K562 (cell line): ENCODE measurements around the gene AKAP12. TPM values are rescaled to one million over a fixed set of nuclear protein-coding genes. Genes with fewer than 3 reads are reported as not detected.
"Not testable (repeated sequence)": the region's sequence is repeated elsewhere in the genome, so short reads cannot be mapped to it uniquely, and the experiment has no call there.

Experiments
- ATAC-seq: fragments of 200-7000 bp; cut with Tn5 transposase; 3 replicates; pipeline ENCODE4 v1.9.1; 2020; ENCODE audit warnings: moderate library complexity
- BruUV-seq: library from RNA; stranded (reverse); fragments of 400-500 nt; replicated peaks from 2 replicates; lab custom pipeline; 2021; lab: Mats Ljungman, UMichigan
- CTCF ChIA-PET: fragments of 300-600 bp; formaldehyde crosslinking; extraction: SDS; loops from one replicate; lab custom pipeline; 2021; ENCODE audit warnings: low intra/inter-chr PET ratio; lab: Yijun Ruan, JAX
- POLR2A ChIA-PET: fragments of 300-600, 350-650 bp; sonication (Branson Sonifier 250); formaldehyde crosslinking; extraction: SDS; loops from one replicate; lab custom pipeline; 2021; ENCODE audit warnings: antibody characterized with exemption, inconsistent platforms; lab: Yijun Ruan, JAX
- DNase-seq, 4 experiments: peaks; one replicate each; pipeline versions ENCODE4 v3.0.0 to v3.0.0-alpha.2; 2011 to 2018; ENCODE audit warnings: low spot score in 3 of 4, mixed read lengths in 3 of 4; ENCODE audit errors: extremely low read depth in 1 of 4
- FAIRE-seq: peaks from 2 replicates; lab custom pipeline; 2011; peaks lifted over from hg19 to GRCh38; lab: Jason Lieb, UNC
- H2AFZ ChIP-seq: 2 replicates; pipeline ENCODE4 v1.6.0; 2011; ENCODE audit warnings: low read depth, low read length, control low read depth, inconsistent platforms
- H3K27ac ChIP-seq: fragments of 200-600 bp; 3 replicates; pipeline ENCODE4 v1.8.0; 2011; ENCODE audit warnings: low read depth, mild to moderate bottlenecking, control low read depth, inconsistent platforms, low read length, moderate library complexity, mixed read lengths; ENCODE audit errors: extremely low read depth
- H3K27me3 ChIP-seq, 2 experiments: fragments of 300-600 bp in 1 of 2; 2 replicates in 1 of 2; 3 replicates in 1 of 2; pipeline versions ENCODE4 v1.6.0 to v1.8.0; 2011; ENCODE audit warnings: inconsistent platforms in 2 of 2, low read length in 2 of 2, mild to moderate bottlenecking in 1 of 2, mixed read lengths in 1 of 2, moderate library complexity in 1 of 2; ENCODE audit not compliant: control insufficient read depth in 2 of 2, insufficient read depth in 2 of 2
- H3K36me3 ChIP-seq: fragments of 300-600 bp; 3 replicates; pipeline ENCODE4 v1.8.0; 2011; ENCODE audit warnings: mild to moderate bottlenecking, low read length, inconsistent platforms; ENCODE audit not compliant: control insufficient read depth, insufficient read depth
- H3K4me1 ChIP-seq, 2 experiments: fragments of 200-600 bp in 1 of 2; replicated peaks in 1 of 2; 2 replicates in 1 of 2; 3 replicates in 1 of 2; pipeline versions ENCODE4 v1.5.1 to v1.8.0; 2011; ENCODE audit warnings: inconsistent platforms in 2 of 2, low read length in 2 of 2, mild to moderate bottlenecking in 1 of 2, mixed read lengths in 1 of 2, moderate library complexity in 1 of 2; ENCODE audit not compliant: control insufficient read depth in 2 of 2, insufficient read depth in 2 of 2
- H3K4me2 ChIP-seq: 2 replicates; pipeline ENCODE4 v1.6.1; 2011; ENCODE audit warnings: low read length, control low read depth, inconsistent platforms, mixed read lengths; ENCODE audit not compliant: insufficient read depth
- H3K4me3 ChIP-seq: fragments of 200-600 bp; sonication (generic), shearing (Covaris generic); 2 replicates; pipeline ENCODE4 v1.5.1; 2016; ENCODE audit warnings: control low read depth, inconsistent platforms
- H3K79me2 ChIP-seq: fragments of 200-600 bp; 3 replicates; pipeline ENCODE4 v1.8.0; 2011; ENCODE audit warnings: low read length, inconsistent platforms; ENCODE audit not compliant: control insufficient read depth, insufficient read depth
- H3K9ac ChIP-seq, 2 experiments: 2 replicates each; pipeline versions ENCODE4 v1.6.0 to v1.6.1; 2011; ENCODE audit warnings: low read depth in 2 of 2, low read length in 2 of 2, control low read depth in 1 of 2, inconsistent platforms in 1 of 2, mild to moderate bottlenecking in 1 of 2, mixed read lengths in 1 of 2; ENCODE audit not compliant: insufficient read depth in 1 of 2
- H3K9me1 ChIP-seq: one replicate; pipeline ENCODE4 v1.6.0; 2011; ENCODE audit warnings: inconsistent platforms, mild to moderate bottlenecking, low read length, moderate library complexity; ENCODE audit not compliant: control insufficient read depth, insufficient read depth
- H3K9me3 ChIP-seq: replicated peaks from 2 replicates; pipeline ENCODE4 v1.5.1; 2011; ENCODE audit warnings: low read depth, low read length, inconsistent platforms; ENCODE audit not compliant: control insufficient read depth, insufficient read depth
- H4K20me1 ChIP-seq: replicated peaks from 2 replicates; pipeline ENCODE4 v1.6.1; 2011; ENCODE audit warnings: low read length, inconsistent platforms, mixed read lengths; ENCODE audit not compliant: control insufficient read depth, insufficient read depth
- C11orf30 ChIP-seq: fragments of 450-650 bp; IDR thresholded peaks from 2 replicates; pipeline ENCODE4 v1.6.1; 2016; ENCODE audit warnings: low read depth, mild to moderate bottlenecking
- CBFA2T3 ChIP-seq: fragments of 450-650 bp; IDR thresholded peaks from 2 replicates; pipeline ENCODE4 v1.6.1; 2017
- CTCF ChIP-seq, 3 experiments: IDR thresholded peaks in 2 of 3; conservative IDR thresholded peaks in 1 of 3; 2 replicates each; pipeline ENCODE4 v1.5.1; 2011 to 2012; ENCODE audit warnings: low read length in 3 of 3, mild to moderate bottlenecking in 3 of 3, control low read depth in 2 of 3, improper control_type of control experiment in 1 of 3, inconsistent platforms in 1 of 3, low read depth in 1 of 3, mixed read lengths in 1 of 3, moderate library complexity in 1 of 3; ENCODE audit not compliant: insufficient read depth in 2 of 3
- NCOA2 ChIP-seq, 2 experiments: fragments of 450-650 bp; IDR thresholded peaks; 2 replicates each; pipeline ENCODE4 v1.6.1; 2018; ENCODE audit warnings: mild to moderate bottlenecking in 2 of 2, moderate library complexity in 1 of 2; ENCODE audit not compliant: partially characterized antibody in 2 of 2
- ZNF140 ChIP-seq: fragments of 250-450 bp; sonication (Bioruptor Pico); IDR thresholded peaks from 2 replicates; pipeline ENCODE4 v1.8.0; 2021; ENCODE audit warnings: moderate library complexity, mild to moderate bottlenecking, inconsistent platforms
- ZNF282 ChIP-seq: sonication (generic); formaldehyde crosslinking; IDR thresholded peaks from 2 replicates; pipeline ENCODE4 v1.8.1; 2023; ENCODE audit warnings: missing genetic modification reagents
- ZNF316 ChIP-seq: fragments of 450-650 bp; IDR thresholded peaks from 2 replicates; pipeline ENCODE4 v1.6.1; 2016
- WGBS: fragments of 100-300 bp; shearing (Covaris generic); methylation state at CpG from one replicate; pipeline ENCODE4 v1.1.6; 2016; ENCODE audit warnings: low coverage, mixed read lengths; ENCODE audit not compliant: insufficient coverage; ENCODE audit errors: missing lambda C conversion rate; 5-methylcytosine and 5-hydroxymethylcytosine counted together
- in situ Hi-C: fragments of 300-500 bp; cut with MboI; formaldehyde crosslinking; loops from 4 replicates; pipeline ENCODE4 v1.15.0; 2018; ENCODE audit warnings: inconsistent platforms, mixed read lengths
- intact Hi-C: fragments of 100-400 bp; cut with micrococcal nuclease; formaldehyde crosslinking; loops from 2 replicates; pipeline ENCODE4 v1.14.2; 2022
- polyA plus RNA-seq, 8 experiments: library from polyadenylated mRNA; depleted of rRNA in 4 of 8; stranded (reverse) in 5 of 8; unstranded in 3 of 8; fragments of >200 nt; fragmentation: Nextera tagmentation in 2 of 8; fragmentation: Illumina TruSeq in 1 of 8; extraction: Ambion mirVana in 2 of 8; extraction: Trizol in 1 of 8; gene quantifications; 2 replicates each; pipeline versions ENCODE4 v1.2.1 to v1.2.3, GENCODE V29; 2011 to 2014; ENCODE audit warnings: inconsistent platforms in 1 of 8, missing spikeins in 1 of 8
- total RNA-seq, 7 experiments: library from RNA; depleted of rRNA in 6 of 7; stranded (reverse); fragments of >200 nt in 6 of 7; fragmentation: Illumina TruSeq in 2 of 7; extraction: Trizol in 2 of 7; gene quantifications; 2 replicates each; pipeline versions ENCODE4 v1.2.1 to v1.2.3, GENCODE V29; 2011 to 2021; ENCODE audit warnings: low replicate concordance in 1 of 7

The AKAP12 gene
- total and polyA plus RNA-seq, 9 of the 15 experiments (the other 6 are each of a cell fraction or from before 2014, with no cell fraction given) = 0.08 to 2.0 (median 0.62) TPM

GRCh38 chr6:151380848-151381205 lies 141.1 kb downstream of the AKAP12 start:
- ATAC-seq = peak; percentile 24
- no peaks in the 10 kb centered on the region for H3K27me3 ChIP-seq
- H3K9me3 ChIP-seq = no peaks in the 10 kb centered on the region
- H3K36me3 ChIP-seq = peaks cover 7% of the 10 kb centered on the region; the same call in 1 of the 3 replicates
- TF ChIP-seq CTCF (IDR thresholded peaks at IDR 0.05 in 2 of 3, conservative IDR thresholded peaks at IDR 0.05 in 1 of 3; ENCODE audit: insufficient read depth in 2 of 3, low read depth in 1 of 3, low read length in 3 of 3) (0 out of 6 replicates have a peak, but pooled peaks of 1 of the 3 experiments have one; percentile 1), ZNF282 (CRISPR knock-in tag) (no peak)
- TF ChIP-seq, all 486 proteins: peak for 1
- Histone ChIP-seq H3K4me3 (no peak overlapping the region), H2AFZ (no peak overlapping the region; the same call in 1 of the 2 replicates), H4K20me1 (no peaks in the 10 kb centered on the region), H3K79me2 (peaks cover 57% of the 10 kb centered on the region), H3K4me1 (peaks cover 3 to 15% of the 10 kb centered on the region in 2 experiments; a peak in 4 of 5 replicates), H3K4me2 (no peak overlapping the region), H3K9me1 (no peaks in the 10 kb centered on the region), H3K9ac (peak overlapping the region in 1 of 2 experiments; percentile 81; a peak in 1 of 4 replicates), H3K27ac (no peak overlapping the region)
- DNase-seq = no peak
- ChIA-PET CTCF (no interaction called here), POLR2A (interaction anchor here (0.7 kb wide), 1 partner anchor 340 kb away, joined by 3 read pairs; no protein-coding TSS in a partner anchor)
- no peak for FAIRE-seq
- in situ Hi-C loops = no loop called here
- 100% methylated on average over 1 of the region's 1 CpG for WGBS
- intact Hi-C loops = no loop called here
- no TSS peak for BruUV-seq

- H3K4me1 ChIP-seq = peaks cover 3 to 15% of the 10 kb centered on the region in 2 experiments; a peak in 4 of 5 replicates
- H3K27me3 ChIP-seq = no peaks in the 10 kb centered on the region
- DNase-seq (no peak), FAIRE-seq (no peak), ATAC-seq (no peak)
- no peak overlapping the region for H2AFZ ChIP-seq
- peaks cover 56% of the 10 kb centered on the region for H3K79me2 ChIP-seq
- no peak overlapping the region for H3K9ac ChIP-seq
- 78% methylated on average over 4 of the region's 4 CpGs for WGBS
- BruUV-seq = no TSS peak
- TF ChIP-seq ZNF140 (no peak), NCOA2 (IDR thresholded peaks at IDR 0.05; ENCODE audit: partially characterized antibody in 2 of 2) (no peak), C11orf30 (peak; percentile 56), ZNF316 (peak; percentile 68), CBFA2T3 (no peak)
- H3K36me3 ChIP-seq = peaks cover 7% of the 10 kb centered on the region; the same call in 1 of the 3 replicates
- intact Hi-C loops = no loop called here
- H4K20me1 ChIP-seq = no peaks in the 10 kb centered on the region
- H3K4me2 ChIP-seq = no peak overlapping the region
- ChIA-PET POLR2A (no interaction called here), CTCF (interaction anchor here (0.6 kb wide), 1 partner anchor 1835 kb away, joined by 4 read pairs; no protein-coding TSS in a partner anchor)
- no peaks in the 10 kb centered on the region for H3K9me1 ChIP-seq
- H3K27ac ChIP-seq = no peak overlapping the region
- H3K4me3 ChIP-seq = no peak overlapping the region
- in situ Hi-C loops = no loop called here
- no peaks in the 10 kb centered on the region for H3K9me3 ChIP-seq
Observed at GRCh38 chr6:151381722-151382121, 142.0 kb downstream of the AKAP12 start.

GRCh38 chr6:151382631-151383030 lies 142.9 kb downstream of the AKAP12 start:
- in situ Hi-C loops, CTCF ChIA-PET: not testable (repeated sequence)
- WGBS = 97% methylated on average over 6 of the region's 9 CpGs

More at GRCh38 chr6:151382631-151383030, 142.9 kb downstream of the AKAP12 start:
- H3K9me3 ChIP-seq, DNase-seq, FAIRE-seq, H3K9ac ChIP-seq, BruUV-seq, intact Hi-C loops, H4K20me1 ChIP-seq, H3K4me3 ChIP-seq, H3K27ac ChIP-seq, H3K4me2 ChIP-seq, H2AFZ ChIP-seq, H3K9me1 ChIP-seq, ATAC-seq, H3K27me3 ChIP-seq: not testable (repeated sequence)
- POLR2A ChIA-PET = interaction anchor here (0.7 kb wide), 2 partner anchors 850 to 935 kb away, joined by 3 read pairs; no protein-coding TSS in a partner anchor
- peaks cover 14% of the 10 kb centered on the region; the same call in 1 of the 3 replicates for H3K36me3 ChIP-seq
- H3K4me1 ChIP-seq = peaks cover 3 to 16% of the 10 kb centered on the region in 2 experiments; a peak in 4 of 5 replicates
- peaks cover 63% of the 10 kb centered on the region for H3K79me2 ChIP-seq
